Osteoblast (primary cell): Measurements from ENCODE around the gene EXOC4. TPM values are rescaled to one million over a fixed set of nuclear protein-coding genes. Genes with fewer than 3 reads are reported as not detected.
A peak's percentile ranks its signal among the peaks of the same experiment; 100 is the strongest.

ENCODE experiments used
- DNase-seq: peaks from one replicate; pipeline ENCODE4 v3.0.0; 2011; ENCODE audit warnings: low spot score, mixed read lengths; ENCODE audit not compliant: insufficient read length; ENCODE audit errors: missing footprints
- H2AFZ ChIP-seq: 2 replicates; pipeline ENCODE4 v1.6.0; 2011; ENCODE audit warnings: mild to moderate bottlenecking, low read length
- H3K27ac ChIP-seq: 2 replicates; pipeline ENCODE4 v1.5.1; 2011; ENCODE audit warnings: mild to moderate bottlenecking, low read depth, low read length, moderate library complexity
- H3K27me3 ChIP-seq: 2 replicates; pipeline ENCODE4 v1.6.0; 2012; ENCODE audit warnings: mild to moderate bottlenecking, control low read depth, inconsistent platforms, low read length, moderate library complexity; ENCODE audit not compliant: insufficient read depth
- H3K36me3 ChIP-seq: 2 replicates; pipeline ENCODE4 v1.5.1; 2011; ENCODE audit warnings: mild to moderate bottlenecking, low read length, control low read depth, moderate library complexity; ENCODE audit not compliant: insufficient read depth
- H3K4me1 ChIP-seq: 2 replicates; pipeline ENCODE4 v1.5.1; 2011; ENCODE audit warnings: mild to moderate bottlenecking, low read length, control low read depth, moderate library complexity; ENCODE audit not compliant: insufficient read depth
- H3K4me2 ChIP-seq: 2 replicates; pipeline ENCODE4 v1.6.0; 2011; ENCODE audit warnings: mild to moderate bottlenecking, low read length; ENCODE audit not compliant: insufficient read depth
- H3K4me3 ChIP-seq: fragments of 200-600 bp; sonication (generic); 3 replicates; pipeline ENCODE4 v1.5.1; 2012; ENCODE audit warnings: mild to moderate bottlenecking, low read length, inconsistent platforms; ENCODE audit not compliant: insufficient read depth
- H3K79me2 ChIP-seq: 2 replicates; pipeline ENCODE4 v1.6.0; 2012; ENCODE audit warnings: mild to moderate bottlenecking, low read length, control low read depth, inconsistent platforms; ENCODE audit not compliant: insufficient read depth
- H3K9me3 ChIP-seq: 2 replicates; pipeline ENCODE4 v1.5.1; 2011; ENCODE audit warnings: low read depth, low read length, control low read depth
- H4K20me1 ChIP-seq: 2 replicates; pipeline ENCODE4 v1.6.0; 2012; ENCODE audit warnings: mild to moderate bottlenecking, low read length, control low read depth; ENCODE audit not compliant: insufficient read depth
- total RNA-seq: library from RNA; depleted of rRNA; stranded (reverse); fragments of >200 nt; gene quantifications from 2 replicates; pipeline ENCODE4 v1.2.3, GENCODE V29; 2012
- TF ChIP-seq, protein P1 (sequence below): IDR thresholded peaks from 2 replicates; pipeline ENCODE4 v1.5.1; 2011; ENCODE audit warnings: mild to moderate bottlenecking, low read depth, low read length, moderate library complexity; ENCODE audit errors: extremely low read depth

EXOC4 gene
- total RNA-seq, 1 donor, result 134 TPM

DNA sequence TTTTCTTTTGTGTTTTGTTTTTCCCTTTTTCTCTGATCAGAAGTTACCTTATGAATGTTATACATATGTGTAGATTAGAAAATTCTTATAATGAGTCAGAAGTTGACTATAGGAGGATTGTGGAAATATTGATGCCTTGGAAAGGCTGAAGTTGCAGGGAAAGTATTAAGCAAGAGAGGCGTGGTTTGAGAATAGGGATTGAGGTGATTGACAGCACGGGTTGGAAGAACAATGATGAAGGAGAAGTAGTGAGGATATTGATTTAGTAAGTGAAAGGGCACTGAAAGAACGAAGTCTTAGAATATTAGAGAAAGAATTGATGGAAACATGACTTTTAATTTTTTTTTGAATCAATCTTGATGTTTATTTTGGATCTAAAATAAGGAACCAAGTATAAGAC lies 176.0 kb downstream of the EXOC4 start:
- Histone ChIP-seq H2AFZ (no peak overlapping the region), H3K27ac (no peak overlapping the region), H3K27me3 (no peaks in the 10 kb centered on the region), H3K4me2 (no peak overlapping the region), H3K4me1 (no peaks in the 10 kb centered on the region), H3K4me3 (no peak overlapping the region), H4K20me1 (no peaks in the 10 kb centered on the region), H3K79me2 (no peaks in the 10 kb centered on the region), H3K9me3 (no peaks in the 10 kb centered on the region), H3K36me3 (no peaks in the 10 kb centered on the region)
- TF ChIP-seq, protein P1, sequence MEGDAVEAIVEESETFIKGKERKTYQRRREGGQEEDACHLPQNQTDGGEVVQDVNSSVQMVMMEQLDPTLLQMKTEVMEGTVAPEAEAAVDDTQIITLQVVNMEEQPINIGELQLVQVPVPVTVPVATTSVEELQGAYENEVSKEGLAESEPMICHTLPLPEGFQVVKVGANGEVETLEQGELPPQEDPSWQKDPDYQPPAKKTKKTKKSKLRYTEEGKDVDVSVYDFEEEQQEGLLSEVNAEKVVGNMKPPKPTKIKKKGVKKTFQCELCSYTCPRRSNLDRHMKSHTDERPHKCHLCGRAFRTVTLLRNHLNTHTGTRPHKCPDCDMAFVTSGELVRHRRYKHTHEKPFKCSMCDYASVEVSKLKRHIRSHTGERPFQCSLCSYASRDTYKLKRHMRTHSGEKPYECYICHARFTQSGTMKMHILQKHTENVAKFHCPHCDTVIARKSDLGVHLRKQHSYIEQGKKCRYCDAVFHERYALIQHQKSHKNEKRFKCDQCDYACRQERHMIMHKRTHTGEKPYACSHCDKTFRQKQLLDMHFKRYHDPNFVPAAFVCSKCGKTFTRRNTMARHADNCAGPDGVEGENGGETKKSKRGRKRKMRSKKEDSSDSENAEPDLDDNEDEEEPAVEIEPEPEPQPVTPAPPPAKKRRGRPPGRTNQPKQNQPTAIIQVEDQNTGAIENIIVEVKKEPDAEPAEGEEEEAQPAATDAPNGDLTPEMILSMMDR, result no peak
- peak; percentile 65 for DNase-seq

DNA sequence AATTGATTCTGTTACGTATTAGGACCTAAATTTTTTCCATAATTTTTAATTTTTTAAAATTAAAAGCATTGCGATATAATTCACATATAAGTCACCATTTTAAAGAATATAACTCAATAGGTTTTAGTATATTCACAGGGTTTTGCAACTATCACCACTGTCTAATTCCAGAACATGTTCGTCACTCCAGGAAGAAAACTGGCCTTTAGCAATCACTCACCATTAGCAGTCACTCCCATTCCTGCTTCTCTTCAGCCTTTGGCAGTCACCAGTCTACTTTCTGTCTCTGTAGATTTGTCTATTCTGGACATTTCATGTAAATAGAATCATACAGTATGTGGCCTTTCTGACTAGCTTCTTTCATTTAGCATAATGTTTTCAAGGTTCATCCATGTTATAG lies 176.5 kb downstream of the EXOC4 start:
- TF ChIP-seq, protein P1, result no peak
- Histone ChIP-seq H2AFZ (no peak overlapping the region), H4K20me1 (no peaks in the 10 kb centered on the region), H3K36me3 (no peaks in the 10 kb centered on the region), H3K27me3 (no peaks in the 10 kb centered on the region), H3K27ac (no peak overlapping the region), H3K4me3 (no peak overlapping the region), H3K9me3 (no peaks in the 10 kb centered on the region), H3K4me2 (no peak overlapping the region), H3K4me1 (peaks cover 1% of the 10 kb centered on the region), H3K79me2 (no peaks in the 10 kb centered on the region)
- DNase-seq, result no peak

DNA sequence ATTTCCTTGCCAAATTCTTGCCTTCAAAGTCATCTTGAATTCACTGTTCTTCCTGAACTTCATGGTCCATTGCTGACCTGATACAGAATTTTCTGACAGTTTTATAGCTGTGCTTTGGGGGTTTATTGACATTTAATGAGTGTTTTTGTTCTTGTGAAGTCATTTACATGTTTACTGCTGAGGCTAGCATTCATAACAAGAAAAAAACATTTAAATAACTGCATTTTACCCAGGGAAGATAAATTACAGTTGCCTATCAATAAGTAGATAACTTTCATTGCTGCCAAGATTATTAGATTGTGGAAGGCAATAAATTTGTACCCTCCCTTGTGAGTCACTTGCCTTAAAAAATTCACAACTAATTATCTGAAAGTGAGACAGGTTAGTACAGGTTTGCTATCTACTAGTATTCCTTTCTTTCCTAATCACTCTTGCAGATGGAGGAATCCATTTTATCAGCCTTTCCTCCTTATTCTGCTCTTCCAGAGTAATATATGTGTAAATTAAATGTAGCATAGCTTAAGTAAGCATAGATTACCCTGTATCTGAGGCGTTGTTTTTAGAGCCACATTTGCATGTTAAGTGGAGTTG lies 178.4 kb downstream of the EXOC4 start:
- Histone ChIP-seq H3K36me3 (no peaks in the 10 kb centered on the region), H3K79me2 (peaks cover 2% of the 10 kb centered on the region), H3K4me2 (no peak overlapping the region), H3K4me3 (no peak overlapping the region), H3K4me1 (peaks cover 14% of the 10 kb centered on the region), H4K20me1 (no peaks in the 10 kb centered on the region), H3K27me3 (no peaks in the 10 kb centered on the region), H3K9me3 (no peaks in the 10 kb centered on the region), H3K27ac (no peak overlapping the region), H2AFZ (no peak overlapping the region)
- TF ChIP-seq, protein P1, result no peak
- DNase-seq, result no peak

DNA sequence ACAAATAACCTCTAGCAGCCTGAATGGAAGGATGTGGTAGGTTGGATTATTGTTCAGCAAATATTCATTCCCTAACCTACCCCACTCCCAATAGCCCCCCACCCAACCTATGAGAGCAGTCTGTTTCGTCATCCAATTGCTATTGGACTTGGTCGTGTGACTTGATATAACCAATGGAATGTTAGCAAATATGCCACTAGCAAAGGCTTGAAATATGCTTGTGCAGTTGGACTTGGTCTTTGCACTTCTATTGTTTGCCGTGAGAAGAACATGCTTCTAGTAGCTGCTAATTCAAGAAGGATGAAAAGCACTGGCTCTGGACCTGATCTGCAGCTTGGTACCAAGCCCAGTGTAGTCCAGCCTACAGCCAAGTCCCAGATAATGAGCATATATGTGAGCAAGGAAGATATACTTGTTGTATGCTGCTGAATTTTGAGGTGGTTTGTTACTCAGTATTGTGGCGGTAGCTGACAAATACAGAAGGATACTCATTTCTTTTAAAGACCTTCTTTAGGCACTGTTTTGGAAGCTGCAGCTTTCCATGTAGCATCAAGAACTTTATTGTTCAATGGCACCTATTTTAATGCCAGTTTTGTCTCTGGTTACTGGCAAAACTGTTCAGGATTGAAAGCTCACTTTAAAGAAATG lies 180.4 kb downstream of the EXOC4 start:
- Histone ChIP-seq H3K79me2 (peaks cover 2% of the 10 kb centered on the region), H3K4me2 (no peak overlapping the region), H3K9me3 (no peaks in the 10 kb centered on the region), H3K4me1 (peaks cover 19% of the 10 kb centered on the region), H3K4me3 (no peak overlapping the region), H3K27me3 (no peaks in the 10 kb centered on the region), H3K36me3 (no peaks in the 10 kb centered on the region), H2AFZ (no peak overlapping the region), H3K27ac (no peak overlapping the region), H4K20me1 (no peaks in the 10 kb centered on the region)
- DNase-seq, result no peak
- TF ChIP-seq, protein P1, result no peak
